ENCODE results near the gene DZIP1L. TPM values are rescaled to one million over a fixed set of nuclear protein-coding genes. Genes with fewer than 3 reads are reported as not detected.

DZIP1L gene
- total RNA-seq, 4 donors from 2014 or later, result 10.3 to 15.8 (median 12.6) TPM

GRCh38 chr3:138012526-138012925 lies 102.9 kb downstream of the DZIP1L start:
- no peak overlapping the region for H3K27ac ChIP-seq (replicated peaks in 1 of 4)

More at GRCh38 chr3:138012526-138012925, 102.9 kb downstream of the DZIP1L start:
- Histone ChIP-seq H3K4me3 (no peak overlapping the region), H3K9me3 (no peaks in the 10 kb centered on the region), H3K4me1 (peaks cover 0 to 3% (median 0%) of the 10 kb centered on the region in 4 donors), H3K36me3 (no peaks in the 10 kb centered on the region), H3K27me3 (no peaks in the 10 kb centered on the region)
- WGBS, result 100% methylated on average over 4 of the region's 4 CpGs
- DNase-seq (ENCODE audit: extremely low spot score), result no peak
- TF ChIP-seq POLR2AphosphoS5 (IDR thresholded peaks at IDR 0.05) (no peak), CTCF (IDR thresholded peaks at IDR 0.05) (no peak), EP300 (IDR thresholded peaks at IDR 0.05) (no peak), POLR2A (IDR thresholded peaks at IDR 0.05; ENCODE audit: low read depth) (no peak)
- intact Hi-C loops (cut with DNase I), result no loop called here

Other genes starting within 250 kb of the DZIP1L start
- under 1 TPM in 3 of 4 donors, not detected in 1; under 0.01 to 0.40 (median 0.39) TPM for gene CLDN18, start 105.4 kb downstream of the DZIP1L start, total RNA-seq
- not detected for gene A4GNT, start 16.8 kb upstream of the DZIP1L start, total RNA-seq
- 10 to 100 TPM; 10.4 to 12.7 (median 11.7) TPM for gene DBR1, start 59.3 kb upstream of the DZIP1L start, total RNA-seq
- gene ARMC8, start 71.7 kb upstream of the DZIP1L start, total RNA-seq, result 10 to 100 TPM; 79.3 to 93.0 (median 84.9) TPM
- gene NME9, start 214.2 kb upstream of the DZIP1L start, total RNA-seq, result under 1 TPM in 1 of 4 donors, not detected in 3; 0.40 TPM
- 10 to 100 TPM; 35.6 to 59.2 (median 45.8) TPM for gene MRAS, start 233.0 kb upstream of the DZIP1L start, total RNA-seq